ENCODE results near the gene MYO1E. TPM values are rescaled to one million over a fixed set of nuclear protein-coding genes. Genes with fewer than 3 reads are reported as not detected.

Gene MYO1E
- total RNA-seq, 2 donors from 2014 or later = 47.8 to 65.6 TPM

- no peak overlapping the region for H3K27ac ChIP-seq (ENCODE audit: low read depth, low read length)
- H3K36me3 ChIP-seq (ENCODE audit: control insufficient read depth, insufficient read depth, low read length) = peaks cover 5% of the 10 kb centered on the region
- Mint-ChIP-seq H3K4me3 (no peak overlapping the region), H3K9me3 (peaks cover 22% of the 10 kb centered on the region), H3K27ac (no peak overlapping the region), H3K36me3 (ENCODE audit: low read depth) (peaks cover 40% of the 10 kb centered on the region), H3K27me3 (ENCODE audit: insufficient read depth) (no peaks in the 10 kb centered on the region), H3K4me1 (peaks cover 10% of the 10 kb centered on the region)
- no peak overlapping the region for H3K9ac ChIP-seq (ENCODE audit: extremely low read depth, low read length, poor library complexity, severe bottlenecking)
- H3K9me3 ChIP-seq (ENCODE audit: control insufficient read depth, low read length) = peaks cover 16% of the 10 kb centered on the region
- H3K4me3 ChIP-seq (ENCODE audit: low read length) = no peak overlapping the region
- H3K4me1 ChIP-seq (ENCODE audit: control insufficient read depth, insufficient read depth, low read length) = no peaks in the 10 kb centered on the region
- no peaks in the 10 kb centered on the region for H3K27me3 ChIP-seq (ENCODE audit: control insufficient read depth, insufficient read depth, low read length, poor library complexity, severe bottlenecking)
- no peak for TF ChIP-seq CTCF (conservative IDR thresholded peaks at IDR 0.05)
- no peak for DNase-seq
- 93% methylated on average over 5 of the region's 5 CpGs; no CpG with 5 or more reads in 1 of the 2 experiments for WGBS, 2 experiments (ENCODE audit: insufficient coverage in 1 of 2, insufficient read length in 1 of 2)
These were observed 193.0 kb downstream of the MYO1E start for GRCh38 chr15:59179717-59180116.

- Mint-ChIP-seq H3K27me3 (ENCODE audit: insufficient read depth) (no peaks in the 10 kb centered on the region), H3K9me3 (peaks cover 14% of the 10 kb centered on the region), H3K4me1 (peaks cover 10% of the 10 kb centered on the region), H3K36me3 (ENCODE audit: low read depth) (peaks cover 31% of the 10 kb centered on the region), H3K27ac (no peak overlapping the region), H3K4me3 (no peak overlapping the region)
- no peak for DNase-seq
- Histone ChIP-seq H3K27ac (ENCODE audit: low read depth, low read length) (no peak overlapping the region), H3K27me3 (ENCODE audit: control insufficient read depth, insufficient read depth, low read length, poor library complexity, severe bottlenecking) (no peaks in the 10 kb centered on the region), H3K36me3 (ENCODE audit: control insufficient read depth, insufficient read depth, low read length) (peaks cover 13% of the 10 kb centered on the region), H3K4me3 (ENCODE audit: low read length) (no peak overlapping the region), H3K4me1 (ENCODE audit: control insufficient read depth, insufficient read depth, low read length) (no peaks in the 10 kb centered on the region), H3K9ac (ENCODE audit: extremely low read depth, low read length, poor library complexity, severe bottlenecking) (no peak overlapping the region), H3K9me3 (ENCODE audit: control insufficient read depth, low read length) (peaks cover 20% of the 10 kb centered on the region)
- 83 to 94% methylated on average over 2 to 16 of the region's 16 CpGs for WGBS, 2 experiments (ENCODE audit: insufficient coverage in 1 of 2, insufficient read length in 1 of 2)
- no peak for TF ChIP-seq CTCF (conservative IDR thresholded peaks at IDR 0.05)
These were observed 194.4 kb downstream of the MYO1E start for GRCh38 chr15:59178151-59178695.

- WGBS, 2 experiments (ENCODE audit: insufficient coverage in 1 of 2, insufficient read length in 1 of 2) = 90 to 91% methylated on average over 4 of the region's 4 CpGs
These were observed 195.4 kb downstream of the MYO1E start for GRCh38 chr15:59177317-59177660.

More at GRCh38 chr15:59177317-59177660, 195.4 kb downstream of the MYO1E start:
- Mint-ChIP-seq H3K36me3 (ENCODE audit: low read depth) (peaks cover 30% of the 10 kb centered on the region), H3K4me1 (peaks cover 10% of the 10 kb centered on the region), H3K4me3 (no peak overlapping the region), H3K27ac (no peak overlapping the region), H3K27me3 (ENCODE audit: insufficient read depth) (no peaks in the 10 kb centered on the region), H3K9me3 (peaks cover 7% of the 10 kb centered on the region)
- no peaks in the 10 kb centered on the region for H3K27me3 ChIP-seq (ENCODE audit: control insufficient read depth, insufficient read depth, low read length, poor library complexity, severe bottlenecking)
- no peak for DNase-seq
- TF ChIP-seq CTCF (conservative IDR thresholded peaks at IDR 0.05) = no peak
- no peak overlapping the region for H3K4me3 ChIP-seq (ENCODE audit: low read length)
- no peaks in the 10 kb centered on the region for H3K4me1 ChIP-seq (ENCODE audit: control insufficient read depth, insufficient read depth, low read length)
- H3K27ac ChIP-seq (ENCODE audit: low read depth, low read length) = no peak overlapping the region
- H3K9me3 ChIP-seq (ENCODE audit: control insufficient read depth, low read length) = peaks cover 14% of the 10 kb centered on the region
- peaks cover 10% of the 10 kb centered on the region for H3K36me3 ChIP-seq (ENCODE audit: control insufficient read depth, insufficient read depth, low read length)
- H3K9ac ChIP-seq (ENCODE audit: extremely low read depth, low read length, poor library complexity, severe bottlenecking) = no peak overlapping the region
